ENCODE measurements around the gene DTNA.
"Not testable (repeated sequence)": the region's sequence is repeated elsewhere in the genome, so short reads cannot be mapped to it uniquely, and the experiment has no call there.

Gene DTNA

DNA sequence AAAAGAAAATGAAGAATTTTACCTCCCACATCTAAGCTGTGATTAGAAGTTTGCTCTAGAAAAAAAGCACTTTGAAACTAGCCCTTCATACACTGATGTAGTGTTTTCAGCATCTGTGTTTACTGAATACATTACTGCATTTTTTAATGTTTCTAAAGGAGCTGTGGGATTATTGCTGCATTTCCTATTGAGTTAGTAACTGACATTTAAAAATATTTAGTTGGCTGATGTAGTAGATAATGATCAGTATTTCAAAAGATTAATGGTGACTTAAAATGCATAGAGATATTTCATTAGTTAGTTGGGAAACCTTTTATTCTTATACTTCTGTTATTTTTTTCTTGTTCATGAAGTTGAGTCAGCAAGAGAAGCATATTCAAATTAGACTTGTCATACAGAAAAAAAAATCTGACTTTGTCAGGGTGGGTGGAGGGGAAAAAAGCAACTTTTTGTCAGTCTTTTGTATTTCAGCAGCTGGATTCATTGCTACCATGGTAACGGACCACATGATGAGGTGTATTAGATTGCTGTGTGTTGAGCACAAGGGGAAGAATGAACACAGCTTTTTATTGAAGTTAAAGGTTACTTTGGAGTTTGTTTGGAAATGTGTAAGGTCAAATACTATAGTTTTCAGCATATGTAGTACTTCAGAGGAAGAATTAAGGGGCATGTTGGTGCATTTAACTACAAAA, at the start of gene DTNA:
Gene DTNA, plus strand, starts transcription at position 549 of the 692 bp plus-strand sequence. CDS start 45,679 bp downstream, outside the sequence.
- DNase-seq: no peak

DNA sequence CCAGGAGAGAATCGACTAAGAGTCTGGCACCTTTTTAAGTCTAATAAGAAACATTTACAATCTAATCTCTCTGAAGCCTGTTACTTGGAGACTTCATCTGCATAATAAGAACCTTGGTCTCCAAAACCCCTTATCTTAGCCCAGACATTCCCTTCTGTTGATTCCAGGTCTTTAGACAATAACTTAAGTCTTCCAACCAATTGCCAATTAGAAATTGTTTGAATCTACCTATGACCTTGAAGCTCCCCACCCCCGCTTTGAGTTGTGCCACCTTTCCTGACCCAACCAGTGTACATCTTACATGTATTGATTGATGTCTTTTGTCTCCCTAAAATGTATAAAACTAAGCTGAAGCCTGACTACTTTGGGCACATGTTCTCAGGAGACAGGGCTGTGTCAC, 49.5 kb upstream of the DTNA start:
- DNase-seq: no peak

GRCh38 chr18:34661464-34662087, 48.5 kb upstream of the DTNA start:
- DNase-seq: peak; percentile 15

- DNase-seq: no peak
These were observed 33.1 kb upstream of the DTNA start for GRCh38 chr18:34676816-34677574.

DNA sequence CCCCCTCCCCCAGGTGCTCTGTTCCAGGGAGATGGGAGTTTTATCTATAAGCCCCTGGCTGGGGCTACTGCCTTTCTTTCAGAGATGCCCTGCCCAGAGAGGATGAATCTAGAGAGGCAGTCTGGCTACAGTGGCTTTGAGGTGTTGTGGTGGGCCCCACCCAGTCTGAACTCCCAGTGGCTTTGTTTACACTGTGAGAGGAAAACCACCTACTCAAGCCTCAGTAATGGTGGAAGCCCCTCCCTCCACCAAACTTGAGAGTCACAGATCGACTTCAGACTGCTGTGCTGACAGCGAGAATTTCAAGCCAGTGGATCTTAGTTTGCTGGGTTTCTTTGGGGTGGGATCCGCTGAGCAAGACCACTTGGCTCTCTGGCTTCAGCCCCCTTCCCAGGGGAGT, 20.3 kb upstream of the DTNA start:
- not testable (repeated sequence) for DNase-seq

DNA sequence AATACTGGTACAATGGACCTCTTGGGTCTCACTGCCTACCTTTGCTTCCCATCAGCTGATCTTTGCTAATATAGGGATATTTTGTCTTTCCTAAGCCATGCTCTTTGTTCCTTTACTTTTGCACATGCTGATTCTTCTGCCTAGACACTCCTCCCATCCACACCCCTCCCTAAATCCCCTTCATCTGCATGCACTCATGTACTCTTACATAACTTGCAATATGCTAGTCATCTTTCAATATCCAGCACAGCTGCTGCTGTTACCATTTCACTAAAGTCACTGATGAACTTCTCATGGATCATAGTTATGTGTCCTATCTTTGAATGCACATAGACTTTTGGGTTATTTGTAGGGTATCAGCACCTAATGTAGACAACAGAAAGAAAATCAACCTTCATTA, 18.5 kb upstream of the DTNA start:
- DNase-seq: no peak

DNA sequence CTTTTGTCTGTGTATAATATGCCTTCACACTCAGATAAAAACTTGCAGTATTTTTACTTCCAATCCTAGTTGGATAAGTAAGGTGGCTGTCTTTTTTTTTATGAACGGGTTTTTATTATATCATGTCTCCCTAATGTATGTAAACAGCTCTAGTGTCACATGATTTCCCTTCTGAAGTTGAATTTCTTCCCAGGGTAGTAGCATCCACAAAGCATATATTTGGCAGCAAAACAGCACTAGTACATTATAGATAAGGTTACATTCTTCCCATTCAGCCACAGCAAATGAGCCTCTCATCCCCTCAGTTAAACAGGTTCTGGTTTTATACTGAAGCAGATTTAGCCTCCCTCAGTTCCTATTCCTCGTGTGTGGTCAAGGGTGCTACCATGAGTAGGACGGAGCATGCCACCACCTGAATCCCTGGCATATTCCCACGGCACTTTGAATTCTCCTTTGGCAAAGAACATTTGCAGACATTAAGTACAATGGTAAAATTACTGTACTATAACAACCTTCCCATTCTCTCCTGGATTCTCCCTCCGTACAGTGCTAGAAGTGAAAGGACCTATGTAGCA, 15.4 kb upstream of the DTNA start:
- no peak for DNase-seq

DNA sequence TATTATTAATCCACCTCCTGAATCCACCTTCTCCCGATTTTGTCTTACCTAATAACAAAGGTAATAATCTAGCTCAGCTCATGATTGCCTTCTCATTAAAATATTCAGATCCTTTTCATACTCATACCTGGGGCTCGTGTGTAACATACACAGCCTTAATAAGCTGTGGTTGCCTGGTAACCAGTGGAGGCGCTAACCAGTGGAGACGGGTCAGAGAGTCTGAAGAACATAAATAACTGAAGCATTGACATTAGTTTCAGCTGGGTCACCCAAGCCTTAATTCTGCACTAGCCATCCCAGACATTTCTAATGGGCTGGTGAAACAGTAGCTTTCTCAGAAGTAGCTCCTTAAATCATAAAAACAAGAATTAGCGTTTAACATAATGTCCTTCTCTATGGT, 14.8 kb upstream of the DTNA start:
- DNase-seq: no peak

DNA sequence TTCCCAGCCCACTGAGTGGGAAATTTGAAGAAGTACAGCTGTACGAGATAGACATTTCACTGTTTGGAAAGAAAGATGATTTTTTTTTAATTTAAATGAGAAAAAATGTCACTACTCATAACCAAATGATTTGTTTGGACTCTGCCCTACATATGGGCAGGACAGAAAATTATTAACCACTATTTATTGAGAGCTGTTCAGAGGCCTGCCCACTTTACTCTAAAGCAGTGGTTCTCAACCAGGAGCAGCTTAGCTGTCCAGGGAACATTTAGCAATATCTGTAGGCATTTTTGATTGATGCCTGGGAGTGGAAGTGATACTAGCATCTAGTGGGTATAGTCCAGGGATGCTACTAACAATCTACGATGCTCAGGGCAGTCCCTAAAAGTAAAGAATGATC, 13.4 kb upstream of the DTNA start:
- DNase-seq: no peak

DNA sequence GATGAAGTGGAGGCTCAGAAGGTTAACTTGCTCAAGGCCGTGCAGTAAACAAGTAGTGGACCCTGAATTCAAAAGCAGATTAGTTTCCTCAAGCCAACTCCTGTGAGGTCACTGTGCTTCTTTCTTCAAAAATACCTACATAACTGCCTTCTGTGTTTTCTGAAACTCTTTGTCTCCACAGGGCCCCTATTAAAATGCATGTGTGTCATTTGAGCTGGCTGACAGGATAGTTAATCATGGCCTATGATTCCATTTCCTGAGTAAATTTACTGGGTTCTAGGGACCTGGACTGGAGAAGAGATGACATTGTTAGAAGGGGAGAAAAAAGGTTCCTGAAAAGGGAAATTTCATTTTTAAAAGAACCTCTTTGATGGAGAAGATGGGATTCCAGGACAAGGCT, 12.9 kb upstream of the DTNA start:
- no peak for DNase-seq

DNA sequence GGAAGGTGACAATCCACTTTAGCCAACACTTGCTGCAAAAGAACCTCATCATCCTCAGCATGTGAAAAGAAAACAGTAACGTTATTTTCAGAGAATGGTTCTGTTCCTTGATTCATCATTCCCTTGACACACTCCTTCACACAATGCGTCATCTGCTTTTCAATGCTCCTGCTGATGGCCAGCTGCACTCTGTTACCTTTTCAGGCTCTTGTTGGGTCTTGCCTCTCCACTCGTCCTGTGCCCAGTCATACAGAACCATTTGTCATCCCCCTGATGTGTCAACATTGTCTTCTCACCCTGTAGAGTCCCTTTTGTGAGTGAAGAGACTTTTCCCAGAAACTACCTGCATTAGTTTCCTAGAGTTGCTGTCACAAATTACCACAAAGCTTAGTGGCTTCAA, 12.2 kb upstream of the DTNA start:
- no peak for DNase-seq

GRCh38 chr18:34701911-34702310, 8.2 kb upstream of the DTNA start:
- no peak for DNase-seq

DNA sequence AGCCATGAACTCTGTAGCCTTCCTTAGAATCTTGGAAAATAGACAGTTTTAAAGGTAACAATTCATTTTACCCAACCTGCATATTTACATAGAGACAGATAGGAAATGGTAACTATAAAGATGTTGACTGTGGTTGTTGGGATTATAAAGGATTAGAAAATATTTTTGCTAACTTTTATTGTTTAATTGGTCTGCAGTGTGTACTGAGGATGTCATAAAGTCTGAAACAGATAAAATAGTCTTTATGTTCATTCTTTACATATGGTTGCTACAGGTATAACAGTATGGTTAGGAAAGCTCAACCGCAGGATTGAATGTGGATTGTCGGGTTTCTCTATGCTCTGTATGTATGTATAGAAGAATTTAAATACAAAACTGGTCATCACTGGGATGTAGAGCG, 7.3 kb upstream of the DTNA start:
- DNase-seq: no peak

GRCh38 chr18:34704074-34704473, 6.0 kb upstream of the DTNA start:
- DNase-seq: no peak

GRCh38 chr18:34704823-34705222, 5.3 kb upstream of the DTNA start:
- no peak for DNase-seq

DNA sequence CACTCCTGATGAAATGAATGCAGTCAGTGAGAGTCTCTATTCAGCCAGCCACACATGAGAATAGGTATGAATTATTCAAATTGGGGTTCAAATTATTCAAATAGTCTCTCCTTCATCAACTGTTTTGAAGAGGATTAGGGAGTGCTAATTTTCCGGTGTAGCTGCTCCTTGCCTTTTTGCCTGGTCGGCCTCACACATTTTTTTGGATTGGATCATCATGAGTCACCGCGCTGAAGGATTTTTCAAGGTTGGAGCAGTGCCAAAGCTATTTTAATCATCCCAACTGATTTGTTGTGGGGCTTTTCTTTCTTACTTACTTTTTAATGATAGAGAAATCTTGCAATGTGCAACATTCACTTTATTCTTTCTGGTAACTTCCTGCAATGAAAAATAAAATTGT, 2.4 kb upstream of the DTNA start:
- DNase-seq: no peak

DNA sequence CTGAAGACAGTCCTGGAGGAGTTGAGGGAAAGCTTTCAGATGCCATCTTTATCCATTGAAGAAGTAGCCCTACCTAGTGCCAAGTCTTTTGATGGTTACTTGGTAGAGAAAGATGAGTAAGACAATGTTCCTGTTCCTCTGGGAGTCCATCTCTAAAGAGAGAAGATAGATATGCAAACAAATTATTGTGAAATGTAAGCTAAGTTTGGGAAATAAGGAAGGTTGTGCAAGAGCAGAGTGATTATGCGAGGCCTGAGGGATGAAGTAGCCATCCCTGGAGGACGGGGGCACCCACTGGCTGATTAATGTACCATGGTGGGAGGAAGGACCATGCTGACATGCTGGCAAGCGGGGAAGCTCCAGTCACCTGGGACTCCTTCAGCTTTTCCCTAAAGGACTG, 994 bp upstream of the DTNA start:
- no peak for DNase-seq

- DNase-seq: no peak
These were observed 388 bp downstream of the DTNA start for GRCh38 chr18:34710458-34710914.

DNA sequence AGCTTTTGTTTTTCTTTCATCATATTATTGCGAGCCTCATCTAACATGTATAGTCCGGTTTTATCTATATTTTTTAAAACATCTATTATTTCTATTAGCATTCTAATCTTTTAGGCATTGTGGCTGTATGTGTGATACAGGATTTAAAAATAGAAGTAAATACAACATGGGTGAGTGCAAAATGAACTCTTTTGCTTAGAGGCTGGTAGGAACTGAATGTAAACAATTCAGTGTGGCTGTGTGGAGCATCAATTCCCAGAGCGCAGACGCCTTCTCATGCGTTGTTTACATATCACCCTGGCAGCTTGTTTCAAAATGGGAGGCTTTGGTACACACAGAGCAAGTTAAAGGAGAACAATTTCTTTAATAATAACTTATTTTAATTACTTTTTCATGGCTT, 836 bp downstream of the DTNA start:
- DNase-seq: no peak

GRCh38 chr18:34716111-34716510, 6.0 kb downstream of the DTNA start:
- not testable (repeated sequence) for DNase-seq

DNA sequence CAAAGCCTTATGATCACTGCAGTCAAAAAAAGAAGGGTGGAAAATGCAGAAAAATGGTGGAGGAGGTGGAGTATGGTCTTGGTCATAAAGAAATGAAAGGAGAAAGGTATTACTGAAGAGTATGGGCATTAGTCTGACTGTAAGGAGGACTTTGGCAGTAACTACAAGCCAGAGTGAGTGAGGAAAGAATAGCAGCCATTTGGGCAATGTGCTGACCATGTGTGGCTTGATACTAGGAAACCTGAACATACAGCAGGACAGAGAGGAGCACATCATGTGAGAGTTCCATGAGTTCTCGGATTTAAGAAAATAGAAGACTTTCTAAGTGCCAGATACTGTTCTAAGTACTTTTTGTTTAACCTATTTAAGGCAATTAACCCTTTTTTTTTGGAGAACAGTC, 8.5 kb downstream of the DTNA start:
- no peak for DNase-seq

- no peak for DNase-seq
These were observed 10.1 kb downstream of the DTNA start for GRCh38 chr18:34720220-34720619.

- no peak for DNase-seq
These were observed 13.0 kb downstream of the DTNA start for GRCh38 chr18:34723143-34723542.

DNA sequence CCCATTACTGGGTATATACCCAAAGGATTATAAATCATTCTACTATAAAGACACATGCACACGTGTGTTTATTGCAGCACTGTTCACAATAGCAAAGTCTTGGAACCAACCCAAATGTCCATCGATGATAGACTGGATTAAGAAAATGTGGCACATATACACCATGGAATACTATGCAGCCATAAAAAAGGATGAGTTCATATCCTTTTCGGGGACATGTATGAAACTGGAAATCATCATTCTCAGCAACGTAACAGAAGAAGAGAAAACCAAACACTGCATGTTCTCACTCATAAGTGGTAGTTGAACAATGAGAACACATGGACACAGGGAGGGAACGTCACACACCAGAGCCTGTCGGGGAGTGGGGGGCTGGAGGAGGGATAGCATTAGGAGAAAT, 15.6 kb downstream of the DTNA start:
- DNase-seq: not testable (repeated sequence)

Measured in CD4-positive, alpha-beta T cell treated with Interleukin-4 for 4 hours (primary cell).